HK-2 (cell line): ENCODE results near the gene NMD3.
"Not testable (repeated sequence)": the region's sequence is repeated elsewhere in the genome, so short reads cannot be mapped to it uniquely, and the experiment has no call there.

Experiments used
- DNase-seq: peaks from one replicate; pipeline ENCODE4 v3.0.0-alpha.2; 2018; ENCODE audit not compliant: unreplicated experiment

NMD3 gene

DNA sequence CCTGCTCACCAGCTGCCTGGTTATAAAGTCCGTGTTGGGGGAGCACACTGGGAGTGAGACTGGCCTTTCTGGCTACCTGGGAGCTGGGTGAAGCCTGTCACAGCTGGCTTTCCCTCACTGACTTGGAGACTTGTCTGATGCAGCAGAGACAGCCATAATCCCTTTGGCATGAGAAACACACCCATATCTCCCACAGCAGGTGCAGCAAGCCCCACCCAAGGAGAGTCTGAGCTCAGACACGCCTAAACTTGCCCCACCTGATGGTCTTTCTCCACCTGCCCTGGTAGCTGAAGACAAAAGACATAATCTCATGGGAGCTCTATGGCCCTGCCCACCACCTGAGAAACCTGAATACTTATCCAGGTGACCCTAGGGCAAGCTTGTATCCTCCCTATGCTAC is 54.8 kb downstream of the NMD3 start:
- DNase-seq: no peak

GRCh38 chr3:161282387-161282786 is 61.3 kb downstream of the NMD3 start:
- not testable (repeated sequence) for DNase-seq

GRCh38 chr3:161284989-161285388 is 63.9 kb downstream of the NMD3 start:
- no peak for DNase-seq

DNA sequence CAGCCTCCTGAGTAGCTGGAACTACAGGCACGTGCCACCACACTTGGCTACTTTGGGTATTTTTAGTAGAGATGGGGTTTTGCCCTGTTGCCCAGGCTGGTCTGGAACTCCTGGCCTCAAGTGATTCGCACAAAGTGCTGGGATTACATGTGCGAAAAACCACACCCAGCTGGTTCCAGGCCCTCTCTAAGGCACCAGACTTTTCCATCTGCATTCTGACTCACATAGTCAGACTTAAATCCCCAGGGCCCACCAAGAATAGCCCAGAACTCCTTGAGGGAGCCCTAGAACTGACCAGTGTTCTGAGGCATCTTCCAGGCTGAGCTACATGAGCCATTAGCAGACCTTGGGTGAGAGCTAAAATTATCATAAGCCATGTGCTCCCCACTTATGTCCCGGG is 68.1 kb downstream of the NMD3 start:
- DNase-seq: no peak

DNA sequence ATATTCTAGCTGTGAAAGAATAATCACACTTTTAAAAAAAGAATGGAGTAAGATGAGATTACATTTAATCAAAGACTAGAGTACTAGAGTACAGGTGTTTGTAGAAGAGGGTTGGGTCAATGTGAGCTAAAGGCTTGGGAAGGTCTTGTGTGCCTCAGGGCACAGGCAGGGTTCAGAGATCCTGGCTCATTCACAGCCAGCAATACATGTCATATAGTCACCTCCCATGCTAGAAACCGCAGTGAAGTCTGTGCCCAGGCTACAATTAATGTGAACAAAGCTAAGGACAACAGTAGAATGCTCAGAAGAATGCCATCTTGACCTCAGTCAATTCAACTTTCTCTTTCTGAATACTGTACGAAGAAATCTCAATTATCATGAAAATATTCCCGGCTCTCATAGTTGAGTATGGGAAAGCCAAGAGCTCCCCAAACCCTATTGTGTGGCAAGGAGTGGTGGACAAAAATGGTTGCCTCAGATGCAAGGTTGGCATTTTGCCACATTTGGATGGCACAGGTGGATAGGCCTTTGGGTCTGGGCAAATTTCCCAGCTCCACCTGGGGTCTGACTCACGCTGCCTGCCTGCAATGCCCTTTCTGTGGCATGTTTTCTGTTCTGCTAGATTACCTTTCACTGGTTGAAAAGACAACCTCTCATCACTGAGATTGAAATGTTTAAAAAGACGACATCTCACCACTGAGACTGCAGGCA is 70.2 kb downstream of the NMD3 start:
- no peak for DNase-seq

DNA sequence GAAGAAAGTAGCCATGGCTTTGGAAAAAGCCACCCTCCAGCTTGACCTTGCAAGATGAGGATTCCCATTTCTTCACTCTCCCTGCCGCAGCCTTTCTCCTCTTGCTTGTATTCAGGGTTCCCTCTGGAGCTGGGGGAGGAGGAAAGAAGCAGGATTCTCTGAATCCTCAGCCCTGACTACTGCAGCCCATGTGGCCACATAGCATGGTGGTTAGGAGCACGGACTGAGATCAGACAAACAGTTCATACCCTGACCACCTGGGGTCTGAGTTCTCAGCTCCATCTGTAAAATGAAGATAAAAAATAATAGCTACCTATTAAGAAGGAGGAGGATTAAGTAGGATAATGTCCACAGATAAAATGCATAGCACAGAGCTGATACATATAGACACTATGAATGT is 72.3 kb downstream of the NMD3 start:
- DNase-seq: no peak

GRCh38 chr3:161295325-161295724 is 74.2 kb downstream of the NMD3 start:
- DNase-seq: peak; percentile 36

GRCh38 chr3:161296814-161297213 is 75.7 kb downstream of the NMD3 start:
- DNase-seq: no peak
